HG03108 (cell line): ENCODE measurements around the gene STIM1.

Experiments used
- ATAC-seq: cut with Tn5 transposase; IDR thresholded peaks from one replicate; pipeline ENCODE4 v1.9.1; 2021; ENCODE audit warnings: moderate library complexity; ENCODE audit not compliant: unreplicated experiment

STIM1 gene

DNA sequence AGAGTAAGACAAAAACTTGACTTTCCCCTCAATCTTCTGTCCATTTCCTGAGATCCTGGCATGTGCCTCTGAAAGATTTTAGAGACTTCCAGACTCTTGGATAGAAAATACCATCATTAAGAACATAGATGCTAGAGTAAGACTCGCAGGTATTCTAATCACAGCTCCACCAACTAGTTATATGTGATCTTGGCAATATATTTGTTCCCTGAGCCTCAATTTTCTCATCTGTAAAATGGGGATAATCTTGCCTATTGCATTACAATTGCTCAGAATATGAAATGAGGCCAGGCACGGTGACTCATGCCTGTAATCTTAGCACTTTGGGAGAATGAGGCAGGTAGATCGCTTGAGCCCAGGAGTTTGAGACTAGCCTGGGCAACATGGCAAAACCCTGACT, 25.4 kb upstream of the STIM1 start:
- no peak for ATAC-seq

DNA sequence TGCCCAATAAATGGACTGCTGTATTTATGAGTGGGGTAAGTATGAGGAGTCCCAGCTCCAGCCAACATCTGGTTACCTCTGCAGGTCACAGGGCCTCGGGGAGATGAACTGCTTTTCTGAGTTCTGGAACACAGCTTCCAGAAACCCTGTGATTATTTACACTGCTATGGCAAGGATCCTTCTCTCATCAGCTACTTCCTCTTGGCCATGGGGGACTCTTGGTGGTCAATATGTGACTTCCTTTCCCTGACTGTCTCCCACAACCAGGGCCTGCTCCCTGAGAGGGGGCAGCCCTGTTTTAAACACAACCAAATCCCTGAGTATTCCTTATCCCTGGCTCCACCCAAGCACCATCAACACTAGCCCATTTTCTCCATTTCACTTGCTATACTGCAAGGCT, 24.7 kb upstream of the STIM1 start:
- no peak for ATAC-seq

DNA sequence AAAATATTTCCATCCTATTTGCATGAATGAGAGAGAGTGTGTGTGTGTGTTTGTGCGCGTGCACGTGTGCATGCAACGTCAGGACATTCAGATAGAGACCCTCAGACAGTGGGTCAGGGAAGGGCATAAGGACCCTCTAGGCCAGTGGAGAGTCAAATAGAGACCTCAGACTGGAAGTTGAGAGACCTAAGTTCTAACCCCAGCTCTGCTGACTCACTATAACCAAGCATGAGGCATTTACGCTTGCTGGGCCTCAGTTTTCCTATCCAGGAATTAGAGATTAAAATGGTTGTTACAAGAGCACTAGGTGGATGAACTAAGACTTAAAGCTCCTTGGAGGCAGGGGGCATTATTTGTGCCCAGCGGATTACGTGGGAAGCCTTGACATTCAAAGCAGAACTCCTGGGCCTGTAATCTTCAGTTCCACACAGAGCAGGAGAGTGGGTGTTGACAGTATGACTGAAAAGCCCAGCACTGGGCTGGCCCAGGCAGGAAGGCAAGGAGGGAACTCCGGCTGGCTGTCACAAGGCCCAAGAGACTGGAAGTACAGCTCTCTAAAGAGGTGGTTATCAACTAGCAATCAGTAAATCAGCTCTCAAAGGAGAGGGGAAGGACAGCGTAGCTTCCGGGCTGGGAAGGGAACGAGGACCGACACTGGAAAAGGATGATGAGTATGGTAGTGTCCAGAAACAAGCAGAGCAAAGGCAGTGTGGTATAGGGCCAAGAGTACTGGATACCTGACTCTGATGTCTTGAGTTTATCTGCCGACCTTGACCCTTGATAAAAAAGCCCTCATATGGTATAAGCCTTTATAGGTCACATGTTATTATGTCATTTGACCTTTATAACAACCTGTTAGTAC, 23.9 kb upstream of the STIM1 start:
- no peak for ATAC-seq

DNA sequence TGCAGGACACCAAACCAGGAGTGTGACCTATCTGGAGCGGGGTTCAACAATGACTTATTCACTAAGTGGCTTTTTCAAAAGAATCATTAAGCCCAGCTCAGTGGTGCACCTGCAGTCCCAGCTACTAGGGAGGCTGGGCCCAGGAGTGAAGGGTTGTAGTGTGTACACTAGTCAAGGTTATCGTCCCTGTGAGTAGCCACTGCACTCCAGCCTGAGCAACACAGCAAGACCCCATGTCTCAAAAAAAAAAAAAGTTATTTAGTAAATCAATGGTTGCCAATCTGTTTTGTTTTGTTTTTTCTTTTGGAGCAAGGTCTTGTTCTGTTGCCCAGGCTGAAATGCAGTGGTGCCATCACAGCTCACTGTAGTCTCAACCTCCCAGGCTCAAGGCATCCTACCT, 22.6 kb upstream of the STIM1 start:
- no peak for ATAC-seq

- ATAC-seq = no peak
Observed at GRCh38 chr11:3833449-3833848, 22.0 kb upstream of the STIM1 start.

- no peak for ATAC-seq
Observed at GRCh38 chr11:3834349-3834663, 21.2 kb upstream of the STIM1 start.

- no peak for ATAC-seq
Observed at GRCh38 chr11:3834664-3835461, 20.6 kb upstream of the STIM1 start.

- ATAC-seq = no peak
Observed at GRCh38 chr11:3835751-3836150, 19.7 kb upstream of the STIM1 start.

GRCh38 chr11:3836903-3837302, 18.6 kb upstream of the STIM1 start:
- no peak for ATAC-seq

- no peak for ATAC-seq
Observed at GRCh38 chr11:3837793-3838192, 17.7 kb upstream of the STIM1 start.

GRCh38 chr11:3838504-3838903, 17.0 kb upstream of the STIM1 start:
- ATAC-seq = no peak

DNA sequence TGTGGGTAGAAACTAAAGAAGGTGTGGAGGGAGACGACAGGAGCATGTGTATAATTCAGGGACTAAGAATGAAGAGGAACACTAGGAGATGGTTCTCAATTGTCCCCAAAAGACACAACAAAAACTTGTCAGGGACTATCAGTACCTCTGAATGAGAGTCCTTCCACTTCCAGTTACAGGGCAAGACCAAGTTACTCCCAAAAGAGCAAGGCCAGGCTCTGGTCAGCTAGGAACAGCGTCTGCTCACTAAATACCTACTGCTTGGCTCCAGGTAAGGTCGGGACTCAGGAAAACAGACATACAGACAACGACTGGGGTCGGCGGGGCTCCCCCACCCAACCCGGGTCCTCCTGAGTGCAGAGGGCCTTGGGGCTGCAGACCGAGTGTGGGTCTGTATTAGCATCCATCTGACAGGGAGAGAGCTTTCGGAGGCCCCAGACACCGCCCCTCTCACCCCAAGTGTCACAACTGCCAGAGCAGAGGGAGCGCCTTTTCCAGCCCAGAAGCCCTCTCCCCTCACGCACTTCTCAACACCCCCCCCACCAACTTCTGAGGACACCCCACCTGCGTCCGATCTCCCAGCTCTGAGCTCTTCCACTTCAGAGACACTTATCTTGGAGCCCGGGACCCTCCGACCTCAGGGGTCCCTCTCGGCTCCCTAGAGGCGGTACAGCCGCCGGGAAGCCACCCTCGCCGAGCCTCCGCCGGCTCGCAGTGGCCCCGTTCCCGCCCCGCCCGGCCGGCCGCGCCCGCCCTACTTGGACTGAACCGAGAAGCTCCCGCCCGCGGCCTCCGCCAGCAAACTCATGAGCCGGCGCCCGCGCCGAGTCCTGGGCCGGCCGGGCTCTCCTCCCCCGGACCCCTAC, 15.2 kb upstream of the STIM1 start:
- no peak for ATAC-seq

GRCh38 chr11:3840870-3841425, 14.5 kb upstream of the STIM1 start, which contains the start of gene RHOG:
TSS of gene RHOG (minus strand) at chr11:3840959. CDS start at chr11:3828138, 12,821 bp downstream.
- peak; percentile 36 for ATAC-seq

- ATAC-seq = peak; percentile 43
Observed at GRCh38 chr11:3841426-3842350, 13.8 kb upstream of the STIM1 start.

DNA sequence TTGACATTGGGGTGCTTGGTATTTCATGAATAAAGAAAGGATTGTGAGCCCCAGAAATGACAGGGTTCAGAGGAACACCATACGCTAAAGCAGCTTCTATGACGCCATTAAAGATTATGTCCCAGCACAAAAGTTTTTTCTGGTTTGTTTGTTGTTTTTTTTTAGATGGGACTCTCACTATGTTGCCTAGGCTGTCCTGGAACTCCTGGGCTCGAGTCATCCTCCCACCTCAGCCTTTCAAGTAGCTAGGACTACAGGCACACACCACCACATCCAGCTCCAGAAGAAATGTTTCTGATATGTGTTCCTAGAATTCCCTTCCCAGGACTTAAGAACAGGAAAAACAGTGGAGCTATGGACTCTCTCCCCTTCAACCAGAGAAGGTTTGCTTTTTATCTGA, 12.1 kb upstream of the STIM1 start:
- ATAC-seq = no peak

DNA sequence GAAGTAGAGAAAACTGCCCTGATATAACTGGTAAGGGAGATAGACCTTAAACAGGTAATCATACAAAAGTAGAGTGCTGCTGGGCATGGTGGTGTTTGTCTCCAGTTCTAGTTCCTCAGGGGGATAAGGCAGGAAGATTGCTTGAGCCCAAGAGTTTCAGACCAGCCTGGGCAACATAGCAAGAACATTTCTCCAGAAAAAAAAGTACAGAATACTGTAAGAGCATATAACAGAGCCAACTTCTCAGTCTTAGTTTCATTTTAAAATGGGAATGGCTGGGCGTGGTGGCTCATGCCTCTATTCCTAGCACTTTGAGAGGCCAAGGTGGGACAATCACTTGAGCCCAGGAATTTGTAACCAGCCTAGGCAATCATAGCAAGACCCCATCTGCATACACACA, 10.2 kb upstream of the STIM1 start:
- ATAC-seq = no peak

- ATAC-seq = no peak
Observed at GRCh38 chr11:3845670-3846069, 9.8 kb upstream of the STIM1 start.

- ATAC-seq = peak; percentile 45
Observed at GRCh38 chr11:3849297-3849874, 6.1 kb upstream of the STIM1 start.

GRCh38 chr11:3853545-3853842, 2.0 kb upstream of the STIM1 start:
- ATAC-seq = no peak
